ENCODE measurements around the gene E2F4. TPM values are rescaled to one million over a fixed set of nuclear protein-coding genes. Genes with fewer than 3 reads are reported as not detected.

The E2F4 gene
- total RNA-seq, 1 donor from 2014 or later: 113 TPM

GRCh38 chr16:67149276-67150046 is 42.5 kb upstream of the E2F4 start:
- H3K36me3 Mint-ChIP-seq (ENCODE audit: low read depth, unreplicated experiment): peaks cover 12% of the 10 kb centered on the region
- H3K4me1 Mint-ChIP-seq (ENCODE audit: unreplicated experiment): no peaks in the 10 kb centered on the region

GRCh38 chr16:67150047-67150832 is 41.7 kb upstream of the E2F4 start:
- Mint-ChIP-seq H3K36me3 (ENCODE audit: low read depth, unreplicated experiment) (peaks cover 5% of the 10 kb centered on the region), H3K4me1 (ENCODE audit: unreplicated experiment) (no peaks in the 10 kb centered on the region), H3K4me3 (ENCODE audit: unreplicated experiment) (no peak overlapping the region), H3K9me3 (ENCODE audit: unreplicated experiment) (no peaks in the 10 kb centered on the region), H3K27ac (ENCODE audit: unreplicated experiment) (no peak overlapping the region), H3K27me3 (ENCODE audit: unreplicated experiment) (peaks cover 40% of the 10 kb centered on the region)
- peak; percentile 64 for DNase-seq (ENCODE audit: low spot score)
- no peak for TF ChIP-seq CTCF (IDR thresholded peaks at IDR 0.05; ENCODE audit: unreplicated experiment)

More at GRCh38 chr16:67149276-67150046, 42.5 kb upstream of the E2F4 start:
- Mint-ChIP-seq H3K27ac (ENCODE audit: unreplicated experiment) (no peak overlapping the region), H3K9me3 (ENCODE audit: unreplicated experiment) (no peaks in the 10 kb centered on the region), H3K27me3 (ENCODE audit: unreplicated experiment) (peaks cover 38% of the 10 kb centered on the region), H3K4me3 (ENCODE audit: unreplicated experiment) (no peak overlapping the region)
- DNase-seq (ENCODE audit: low spot score): no peak
- TF ChIP-seq CTCF (IDR thresholded peaks at IDR 0.05; ENCODE audit: unreplicated experiment): peak; percentile 57

- DNase-seq (ENCODE audit: low spot score): no peak
- TF ChIP-seq CTCF (IDR thresholded peaks at IDR 0.05; ENCODE audit: unreplicated experiment): no peak
- Mint-ChIP-seq H3K9me3 (ENCODE audit: unreplicated experiment) (no peaks in the 10 kb centered on the region), H3K4me1 (ENCODE audit: unreplicated experiment) (no peaks in the 10 kb centered on the region), H3K36me3 (ENCODE audit: low read depth, unreplicated experiment) (peaks cover 5% of the 10 kb centered on the region), H3K27me3 (ENCODE audit: unreplicated experiment) (peaks cover 39% of the 10 kb centered on the region), H3K4me3 (ENCODE audit: unreplicated experiment) (peak within 1 kb of the TSS; percentile 47), H3K27ac (ENCODE audit: unreplicated experiment) (no peak within 1 kb of the TSS)
Observed at GRCh38 chr16:67150833-67151396, 41.0 kb upstream of the E2F4 start, which contains the start of gene B3GNT9. Gene B3GNT9, minus strand, starts transcription at chr16:67150998. Its CDS starts 513 bp downstream, at chr16:67150485.

GRCh38 chr16:67151431-67152097 is 40.4 kb upstream of the E2F4 start:
- no peaks in the 10 kb centered on the region for H3K4me1 Mint-ChIP-seq (ENCODE audit: unreplicated experiment)
- TF ChIP-seq CTCF (IDR thresholded peaks at IDR 0.05; ENCODE audit: unreplicated experiment): no peak
- peaks cover 41% of the 10 kb centered on the region for H3K27me3 Mint-ChIP-seq (ENCODE audit: unreplicated experiment)
- H3K4me3 Mint-ChIP-seq (ENCODE audit: unreplicated experiment): peak overlapping the region; percentile 47
- peaks cover 5% of the 10 kb centered on the region for H3K36me3 Mint-ChIP-seq (ENCODE audit: low read depth, unreplicated experiment)
- no peak overlapping the region for H3K27ac Mint-ChIP-seq (ENCODE audit: unreplicated experiment)
- no peak for DNase-seq (ENCODE audit: low spot score)
- no peaks in the 10 kb centered on the region for H3K9me3 Mint-ChIP-seq (ENCODE audit: unreplicated experiment)

All from endothelial cell (in vitro differentiated cells).